GM12878 (cell line): Measurements from ENCODE around the gene OR6B3. TPM values are rescaled to one million over a fixed set of nuclear protein-coding genes. Genes with fewer than 3 reads are reported as not detected.

Source experiments
- ATAC-seq: fragments of 200-7000 bp; cut with Tn5 transposase; 3 replicates; pipeline ENCODE4 v1.9.1; 2020; ENCODE audit warnings: mild to moderate bottlenecking, moderate library complexity
- BruUV-seq: library from RNA; stranded (reverse); fragments of 400-500 nt; replicated peaks from 2 replicates; lab custom pipeline; 2021; lab: Mats Ljungman, UMichigan
- CTCF ChIA-PET: fragments of 300-600 bp; sonication (Branson Sonifier 250); formaldehyde crosslinking; extraction: SDS; loops from one replicate; lab custom pipeline; 2021; ENCODE audit warnings: inconsistent platforms; lab: Yijun Ruan, JAX
- POLR2A ChIA-PET: fragments of 350-600 bp; formaldehyde crosslinking; extraction: SDS; loops from one replicate; lab custom pipeline; 2021; ENCODE audit warnings: inconsistent platforms; lab: Charles Lee
- RAD21 ChIA-PET: fragments of 300-600 bp; sonication (Branson Sonifier 250); formaldehyde crosslinking; loops from one replicate; lab custom pipeline; 2023; ENCODE audit warnings: antibody characterized with exemption; ENCODE audit not compliant: unreplicated experiment; lab: Charles Lee
- SMC1A ChIA-PET: fragments of 300-600 bp; sonication (Branson Sonifier 250); formaldehyde crosslinking; loops from one replicate; lab custom pipeline; 2023; ENCODE audit not compliant: unreplicated experiment, uncharacterized antibody; lab: Charles Lee
- DNase-seq: peaks from one replicate; pipeline ENCODE4 v3.0.0-alpha.2; 2011; ENCODE audit warnings: low read depth, low spot score
- FAIRE-seq: peaks from 3 replicates; lab custom pipeline; 2011; peaks lifted over from hg19 to GRCh38; lab: Jason Lieb, UNC
- H2AFZ ChIP-seq: 2 replicates; pipeline ENCODE4 v1.6.0; 2011; ENCODE audit warnings: low read depth, low read length, control low read depth; ENCODE audit not compliant: control insufficient read depth
- H3K27ac ChIP-seq: 2 replicates; pipeline ENCODE4 v1.5.1; 2011; ENCODE audit warnings: control low read depth; ENCODE audit not compliant: control insufficient read depth, insufficient read depth
- H3K27me3 ChIP-seq, 2 experiments: replicated peaks in 1 of 2; 2 replicates each; pipeline versions ENCODE4 v1.6.0 to v1.6.1; 2011; ENCODE audit warnings: low read length in 1 of 2; ENCODE audit not compliant: control insufficient read depth in 2 of 2, insufficient read depth in 2 of 2
- H3K36me3 ChIP-seq, 2 experiments: 2 replicates each; pipeline ENCODE4 v1.5.1; 2011; ENCODE audit warnings: low read length in 1 of 2; ENCODE audit not compliant: control insufficient read depth in 2 of 2, insufficient read depth in 2 of 2
- H3K4me1 ChIP-seq: 2 replicates; pipeline ENCODE4 v1.6.1; 2011; ENCODE audit warnings: mild to moderate bottlenecking, low read length, moderate library complexity, mixed read lengths; ENCODE audit not compliant: control insufficient read depth, insufficient read depth
- H3K4me2 ChIP-seq: 2 replicates; pipeline ENCODE4 v1.6.0; 2011; ENCODE audit warnings: control low read depth; ENCODE audit not compliant: control insufficient read depth, insufficient read depth
- H3K4me3 ChIP-seq: fragments of 200-600 bp; sonication (generic); 2 replicates; pipeline ENCODE4 v1.5.1; 2016
- H3K79me2 ChIP-seq: 2 replicates; pipeline ENCODE4 v1.6.0; 2011; ENCODE audit warnings: low read length; ENCODE audit not compliant: control insufficient read depth, insufficient read depth
- H3K9ac ChIP-seq: 2 replicates; pipeline ENCODE4 v1.8.0; 2011; ENCODE audit warnings: low read length, control low read depth, mixed read lengths; ENCODE audit not compliant: control insufficient read depth, insufficient read depth
- H3K9me3 ChIP-seq: replicated peaks from 3 replicates; pipeline ENCODE4 v1.5.1; 2011; ENCODE audit warnings: mild to moderate bottlenecking, low read length; ENCODE audit not compliant: control insufficient read depth, insufficient read depth
- H4K20me1 ChIP-seq: 2 replicates; pipeline ENCODE4 v1.6.0; 2011; ENCODE audit not compliant: control insufficient read depth, insufficient read depth
- BACH1 ChIP-seq: fragments of 450-650 bp; IDR thresholded peaks from 2 replicates; pipeline ENCODE4 v1.6.1; 2017; ENCODE audit warnings: mild to moderate bottlenecking, borderline replicate concordance
- FOXM1 ChIP-seq: IDR thresholded peaks from 2 replicates; pipeline ENCODE4 v1.6.1; 2012; ENCODE audit warnings: low read depth, mild to moderate bottlenecking, inconsistent platforms, low read length, moderate library complexity
- JUNB ChIP-seq: IDR thresholded peaks from 2 replicates; pipeline ENCODE4 v1.6.1; 2016; ENCODE audit warnings: antibody characterized with exemption, mild to moderate bottlenecking
- TCF3 ChIP-seq: IDR thresholded peaks from 2 replicates; pipeline ENCODE4 v1.6.1; 2012; ENCODE audit warnings: low read depth, mild to moderate bottlenecking, low read length, borderline replicate concordance; ENCODE audit not compliant: insufficient read depth
- ZBTB4 ChIP-seq: fragments of 450-650 bp; formaldehyde crosslinking; IDR thresholded peaks from 2 replicates; pipeline ENCODE4 v1.4.0; 2022; ENCODE audit warnings: mild to moderate bottlenecking, moderate library complexity
- ZNF274 ChIP-seq: IDR thresholded peaks from one replicate; pipeline ENCODE4 v1.8.0; 2011; ENCODE audit not compliant: insufficient read length, insufficient read depth
- WGBS: methylation state at CpG from one replicate; pipeline ENCODE4 v1.1.6; 2016; ENCODE audit warnings: low lambda C conversion rate; ENCODE audit not compliant: insufficient replicate concordance, insufficient coverage; ENCODE audit errors: missing lambda C conversion rate; 5-methylcytosine and 5-hydroxymethylcytosine counted together
- in situ Hi-C: fragments of 300-500 bp; cut with MboI; formaldehyde crosslinking; loops from 9 replicates; pipeline ENCODE4 v1.14.3; 2018; ENCODE audit warnings: mixed read lengths
- intact Hi-C: fragments of 100-400 bp; cut with micrococcal nuclease; formaldehyde crosslinking; loops from one replicate; pipeline ENCODE4 v1.14.2; 2022; ENCODE audit not compliant: unreplicated experiment
- polyA plus RNA-seq, 11 experiments: library from polyadenylated mRNA; depleted of rRNA in 4 of 11; unstranded in 6 of 11; stranded (reverse) in 5 of 11; fragments of >200 nt; fragmentation: Nextera tagmentation in 4 of 11; fragmentation: Illumina TruSeq in 1 of 11; extraction: Ambion mirVana in 4 of 11; extraction: Trizol in 1 of 11; gene quantifications; 1 replicate in 1 of 11; 2 replicates in 10 of 11; pipeline versions ENCODE4 v1.2.1 to v1.2.3, GENCODE V29; 2011 to 2016; ENCODE audit warnings: inconsistent platforms in 2 of 11, missing spikeins in 2 of 11, low read depth in 1 of 11
- total RNA-seq, 4 experiments: library from RNA; depleted of rRNA in 3 of 4; stranded (reverse); fragments of >200 nt in 3 of 4; fragmentation: Illumina TruSeq in 1 of 4; extraction: Trizol in 1 of 4; gene quantifications; 2 replicates each; pipeline versions ENCODE4 v1.2.1 to v1.2.3, GENCODE V29; 2013 to 2021

The OR6B3 gene
- total and polyA plus RNA-seq, 10 of the 15 experiments (the other 5 are each of a cell fraction or from before 2014, with no cell fraction given), result not detected

GRCh38 chr2:240089306-240089705 is 36.0 kb upstream of the OR6B3 start:
- TF ChIP-seq ZBTB4 (CRISPR knock-in tag) (no peak), JUNB (no peak), BACH1 (no peak), ZNF274 (no peak), TCF3 (no peak), FOXM1 (no peak)
- no peak overlapping the region for H3K9ac ChIP-seq
- POLR2A ChIA-PET, result no interaction called here
- no peaks in the 10 kb centered on the region for H4K20me1 ChIP-seq
- BruUV-seq, result no TSS peak
- CTCF ChIA-PET, result no interaction called here
- RAD21 ChIA-PET, result no interaction called here
- intact Hi-C loops, result no loop called here
- no peaks in the 10 kb centered on the region for H3K79me2 ChIP-seq
- H3K4me3 ChIP-seq, result no peak overlapping the region
- in situ Hi-C loops, result no loop called here
- no peaks in the 10 kb centered on the region for H3K36me3 ChIP-seq
- H3K4me1 ChIP-seq, result no peaks in the 10 kb centered on the region
- no peak for ATAC-seq
- SMC1A ChIA-PET, result no interaction called here
- H3K27ac ChIP-seq, result no peak overlapping the region
- 46% methylated on average over 5 of the region's 5 CpGs for WGBS
- FAIRE-seq, result no peak
- no peak overlapping the region for H3K4me2 ChIP-seq
- no peak overlapping the region for H2AFZ ChIP-seq
- no peaks in the 10 kb centered on the region for H3K27me3 ChIP-seq
- no peaks in the 10 kb centered on the region; the same call in 2 of the 3 replicates for H3K9me3 ChIP-seq
- no peak for DNase-seq
